Activated CD4-positive, alpha-beta T cell treated with anti-CD3 and anti-CD28 coated beads, Interleukin-2, Interleukin-6, amounts not matched to agents 100 ng/mL and 50 ng/mL, durations not matched to agents 16 hours and 8 hours (primary cell): ENCODE results near the gene C18orf63.
A peak's percentile ranks its signal among the peaks of the same experiment; 100 is the strongest.

Experiments used
- DNase-seq: peaks from one replicate; pipeline ENCODE4 v3.0.0-alpha.2; 2020

The C18orf63 gene

DNA sequence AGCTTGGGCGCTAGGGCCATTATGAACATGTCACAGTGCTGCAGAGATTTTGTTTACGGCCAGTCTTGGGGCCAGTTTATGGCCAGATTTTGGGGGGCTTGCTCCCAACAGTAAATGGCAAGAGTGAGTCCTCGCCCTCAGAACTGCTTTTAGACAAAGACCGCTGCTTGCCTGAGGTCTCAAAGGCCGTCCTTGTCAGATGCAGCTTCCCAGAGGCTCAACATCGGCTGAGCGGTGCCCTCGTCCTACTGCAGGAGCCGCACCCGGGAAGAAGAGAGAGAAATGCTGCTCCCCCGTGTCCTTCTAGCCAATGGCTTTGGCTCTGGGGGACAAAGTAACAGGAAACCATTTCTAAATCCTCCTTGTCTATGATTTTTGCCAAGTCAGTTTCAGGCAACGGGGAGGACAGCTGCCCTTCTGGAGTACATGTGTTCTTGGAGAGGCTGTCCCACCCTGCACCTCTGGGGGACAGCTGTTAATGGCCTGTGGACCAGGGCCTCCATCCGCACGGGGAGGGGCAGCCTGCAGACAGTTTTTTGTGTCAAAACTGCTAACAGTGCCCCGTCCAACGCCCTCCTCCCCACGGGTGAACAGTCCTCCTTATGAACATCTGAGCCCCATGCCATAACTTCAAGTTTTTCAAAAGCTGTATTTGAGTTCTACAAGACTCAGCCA, 66.1 kb downstream of the C18orf63 start:
- no peak for DNase-seq

DNA sequence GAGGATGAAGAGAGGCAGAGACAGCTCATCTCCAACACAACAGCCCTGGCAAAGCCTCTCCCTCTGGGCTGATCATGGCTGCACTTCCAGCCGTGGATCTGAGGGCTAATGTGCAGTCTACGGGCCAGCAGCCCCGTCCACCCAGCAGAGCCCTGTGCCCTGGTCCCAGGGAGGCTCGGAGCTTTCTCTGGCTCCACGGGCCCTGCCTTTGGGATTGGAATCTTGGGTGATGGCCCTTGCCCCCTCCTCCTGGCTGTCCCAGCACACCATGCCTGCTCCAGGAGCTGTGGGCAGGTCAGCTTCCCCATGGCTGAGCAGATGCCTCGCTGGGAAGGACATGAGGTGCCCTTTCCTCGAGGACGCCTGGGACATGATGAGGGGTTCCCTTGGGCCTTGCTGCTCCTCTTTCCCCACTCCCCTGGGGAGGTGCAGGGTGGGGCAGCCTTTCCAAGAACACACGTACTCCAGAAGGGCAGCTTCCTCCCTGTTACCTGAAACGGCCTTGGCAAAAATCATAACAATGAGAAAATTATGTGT, 66.9 kb downstream of the C18orf63 start:
- no peak for DNase-seq

DNA sequence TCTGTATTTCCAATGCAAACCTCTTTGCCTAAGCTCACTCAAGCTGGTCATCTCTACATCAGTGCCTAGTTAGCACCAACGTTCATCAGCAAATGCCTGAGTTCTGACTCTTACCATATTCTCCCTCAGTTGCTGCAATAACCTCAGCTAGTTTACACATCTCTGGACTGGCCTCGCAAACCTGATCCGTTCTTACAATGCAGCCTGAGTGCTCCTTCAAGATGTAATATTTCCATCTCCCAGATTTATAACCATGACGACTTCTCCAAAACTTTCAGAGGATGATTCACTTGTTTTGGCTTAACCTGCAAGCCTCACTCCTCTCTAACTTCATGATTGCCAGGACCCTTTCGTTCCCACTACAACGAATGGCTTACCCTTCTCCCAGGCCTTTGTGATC, 71.7 kb downstream of the C18orf63 start:
- DNase-seq: no peak

DNA sequence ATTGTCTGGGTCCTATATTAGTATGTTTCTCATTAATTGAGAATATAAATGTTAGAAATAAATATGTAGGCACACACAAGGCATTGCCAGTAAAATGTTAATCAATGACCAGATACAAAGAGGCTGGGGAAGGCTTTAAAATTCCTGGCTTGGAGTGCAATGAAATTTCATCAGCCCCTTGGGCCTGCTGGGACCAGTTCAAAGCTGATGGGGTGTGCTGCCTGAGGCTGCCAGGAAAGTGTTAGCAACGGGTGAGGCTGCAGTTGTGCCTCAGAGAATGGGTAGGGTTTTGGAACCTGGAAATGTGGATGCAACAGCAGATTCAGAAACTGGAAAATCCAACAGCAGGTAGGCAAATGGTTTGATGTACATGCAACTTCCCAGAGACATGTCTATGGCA, 72.6 kb downstream of the C18orf63 start:
- DNase-seq: no peak

DNA sequence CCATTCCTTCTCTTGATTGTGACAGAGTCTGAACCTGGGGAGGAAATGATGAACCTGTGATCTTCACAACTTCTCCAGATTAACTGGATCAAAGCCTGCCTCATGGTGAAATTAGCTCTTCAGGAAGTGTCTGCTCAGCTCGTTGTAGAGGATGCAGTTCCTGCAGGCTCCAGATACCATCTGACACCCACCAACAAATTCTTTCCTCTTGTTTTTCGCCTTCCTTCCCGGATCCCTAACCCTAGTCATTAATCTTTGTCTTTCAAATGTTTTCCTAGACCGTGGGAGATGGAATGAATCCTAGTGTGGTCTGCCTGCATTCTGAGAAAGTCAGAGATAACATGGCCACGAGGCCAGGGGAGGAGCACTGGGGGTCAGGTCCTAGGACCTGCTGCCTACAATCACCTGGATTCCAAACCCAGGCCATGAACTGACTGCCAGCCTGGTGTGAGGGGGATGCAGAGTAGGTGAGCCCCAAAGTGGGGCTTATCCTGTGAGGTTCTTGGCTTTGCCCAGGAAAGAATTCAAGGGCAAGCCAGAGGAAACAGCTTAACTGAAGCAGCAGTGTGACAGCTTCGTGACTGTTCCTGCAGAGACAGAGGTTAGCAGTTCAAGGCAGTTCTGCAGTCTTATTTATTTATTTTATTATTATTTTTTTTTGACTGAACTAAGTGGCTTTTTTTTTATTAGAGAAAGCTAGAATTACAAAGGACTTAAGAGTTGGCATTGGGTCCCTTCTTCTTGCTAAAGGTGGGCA, 73.7 kb downstream of the C18orf63 start:
- no peak for DNase-seq

DNA sequence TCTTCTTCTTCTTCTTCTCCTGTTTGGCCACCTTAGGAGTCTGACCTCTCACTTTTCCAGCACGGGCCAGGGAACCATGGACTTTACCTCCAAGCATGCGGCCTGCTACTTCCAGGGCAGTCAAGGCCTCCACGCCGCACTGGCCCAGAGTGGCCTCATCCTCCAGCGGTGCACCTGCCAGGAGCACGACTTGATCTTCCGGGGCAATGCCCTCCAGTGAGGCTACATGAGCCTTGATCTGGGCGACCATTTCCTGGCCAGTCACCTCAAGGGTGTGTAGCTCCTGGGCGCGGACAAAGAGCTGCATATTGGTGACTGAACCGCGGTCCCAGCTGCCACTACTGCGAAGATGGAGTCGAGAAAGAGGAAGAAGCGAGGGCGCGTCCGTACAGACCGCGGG, 74.4 kb downstream of the C18orf63 start:
- DNase-seq: no peak

DNA sequence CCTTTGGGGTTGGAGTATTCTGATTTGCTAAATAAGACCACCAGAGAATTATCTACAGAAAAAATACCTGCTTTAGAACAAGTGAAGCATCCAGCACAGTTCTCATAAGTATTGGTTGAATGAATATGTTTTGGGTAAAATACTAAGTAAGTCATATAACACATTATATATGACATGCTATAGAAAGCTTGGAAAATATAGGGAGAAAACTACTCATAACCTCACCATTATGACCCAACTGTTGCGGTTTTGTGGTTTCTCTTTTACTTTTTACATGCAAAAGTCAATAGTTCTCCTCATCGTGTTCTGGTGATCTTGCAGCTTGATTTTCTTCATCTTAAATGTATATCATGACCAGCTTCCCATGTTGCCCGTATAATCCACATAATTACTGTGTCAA, 75.3 kb downstream of the C18orf63 start:
- DNase-seq: peak; percentile 36

DNA sequence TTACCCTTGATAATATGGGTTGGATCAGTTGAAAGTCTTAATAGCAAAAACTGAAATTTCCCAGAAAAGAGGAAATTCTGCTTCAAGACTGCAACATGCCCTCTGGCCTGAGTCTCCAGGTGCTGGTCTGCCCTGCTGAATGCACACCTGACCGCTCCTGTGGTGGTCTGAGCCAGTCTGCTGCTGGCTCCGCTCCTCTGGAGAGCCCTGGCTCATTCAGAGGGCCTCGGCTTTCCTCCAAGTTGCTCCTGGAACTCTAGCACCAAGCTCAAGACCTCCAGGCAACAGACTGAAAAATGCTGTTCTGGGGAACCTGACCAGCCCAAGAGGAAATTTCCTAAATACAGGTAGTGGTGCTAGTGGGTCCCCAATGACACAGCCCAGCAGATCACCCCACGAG, 76.7 kb downstream of the C18orf63 start:
- DNase-seq: no peak

DNA sequence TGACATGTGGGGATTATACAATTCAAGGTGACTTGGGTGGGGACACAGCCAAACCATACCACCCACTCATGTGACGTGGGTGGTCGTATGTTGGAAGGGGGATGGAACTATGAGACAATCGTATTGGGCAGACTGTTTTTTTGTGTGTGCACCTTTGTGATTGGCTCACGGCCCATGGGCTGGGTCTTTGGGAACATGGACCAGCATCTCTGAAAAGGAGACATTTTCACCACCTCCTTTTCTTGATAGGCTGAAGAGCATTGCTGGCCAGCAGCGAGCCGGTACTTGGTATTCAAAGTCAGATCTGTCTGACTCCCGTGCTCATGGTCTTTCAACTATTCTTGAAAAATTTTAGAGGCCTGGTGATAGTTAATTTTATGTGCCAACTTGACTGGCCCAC, 79.4 kb downstream of the C18orf63 start:
- no peak for DNase-seq

DNA sequence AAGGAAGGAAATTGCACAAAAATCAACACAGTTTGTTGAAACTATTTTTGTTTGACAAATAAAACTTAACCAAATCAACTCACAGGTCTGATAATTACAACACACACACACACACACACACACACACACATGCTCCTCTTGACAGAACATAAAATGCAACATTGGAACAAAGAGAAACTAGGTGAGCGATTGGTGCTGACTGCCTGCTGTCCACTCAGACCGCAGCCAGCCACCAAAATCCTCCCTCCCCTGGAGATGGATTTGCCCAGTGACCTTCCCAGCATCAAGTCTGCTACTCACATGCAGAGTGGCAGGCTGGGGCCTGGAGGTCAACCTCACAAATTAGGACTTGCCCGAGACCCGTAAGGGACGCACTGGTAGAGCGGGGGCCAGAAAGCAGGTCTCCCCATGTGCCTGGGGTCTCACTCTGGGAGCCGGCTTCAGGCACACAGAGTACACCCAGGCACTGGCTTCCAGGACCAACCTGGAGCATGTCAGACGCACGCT, 80.1 kb downstream of the C18orf63 start:
- no peak for DNase-seq

DNA sequence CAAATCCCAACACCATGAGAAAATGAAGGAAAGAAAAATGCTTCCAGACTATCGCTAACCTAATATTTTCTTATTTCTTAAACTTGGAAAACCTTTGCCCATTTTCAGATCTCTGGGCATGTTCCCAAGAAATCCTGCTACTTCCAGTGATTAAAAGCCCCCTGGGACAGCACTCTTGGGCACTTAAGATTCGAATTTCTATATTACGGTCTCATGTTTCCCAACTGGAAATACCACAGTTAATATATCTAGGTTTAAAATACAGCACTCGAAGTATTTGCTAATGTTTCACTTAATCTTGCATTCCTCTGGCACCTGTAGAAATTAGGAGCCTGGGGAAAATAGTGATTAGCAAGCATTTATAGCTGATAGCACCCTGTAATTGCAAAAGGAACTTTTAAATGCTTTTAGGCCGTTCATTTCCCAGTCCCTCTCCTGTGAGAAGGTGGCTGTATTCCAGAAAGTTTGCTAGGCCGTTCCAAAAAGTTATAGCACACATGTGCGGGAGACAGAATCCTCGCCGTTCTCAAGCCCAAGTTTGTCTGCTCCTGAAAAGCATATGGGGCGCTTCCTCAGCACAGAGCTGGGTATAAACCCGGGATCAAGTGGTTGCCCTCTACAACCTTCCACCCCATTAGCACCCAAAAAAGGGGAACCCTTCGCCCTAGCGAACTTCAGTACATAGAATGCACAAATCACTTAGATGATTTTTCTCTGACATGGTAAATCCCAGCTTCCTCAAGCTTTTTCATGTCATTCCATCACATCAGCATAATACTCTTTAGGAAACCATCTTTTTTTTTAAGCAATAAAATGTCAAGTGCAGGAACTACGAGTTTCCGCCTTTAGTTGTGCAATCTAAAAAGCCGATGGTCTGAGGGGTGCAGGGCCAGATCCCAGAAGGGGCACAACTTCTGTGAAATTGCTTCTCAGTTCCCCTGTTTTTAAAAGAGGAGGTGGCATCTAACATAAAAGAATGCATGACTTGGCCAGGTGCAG, 80.8 kb downstream of the C18orf63 start:
- DNase-seq: no peak

DNA sequence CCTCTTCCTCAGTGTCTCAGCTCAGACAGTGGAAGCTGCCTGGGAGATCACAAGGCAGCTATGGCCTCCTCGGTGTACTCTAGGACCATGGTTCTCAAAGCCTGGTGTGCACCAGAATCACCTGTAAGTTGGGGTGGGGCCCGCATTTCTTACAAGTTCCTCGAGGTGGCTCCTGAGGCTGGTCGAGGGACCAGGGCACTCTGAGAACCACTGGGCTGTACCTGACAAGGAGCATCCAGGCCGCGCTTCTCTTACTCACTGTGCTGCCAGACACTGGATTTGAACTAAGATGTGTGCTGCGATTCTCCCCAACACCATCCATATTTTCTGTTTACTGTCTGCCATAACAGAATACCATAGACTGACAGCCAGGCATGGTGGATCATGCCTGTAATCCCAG, 81.9 kb downstream of the C18orf63 start:
- no peak for DNase-seq

DNA sequence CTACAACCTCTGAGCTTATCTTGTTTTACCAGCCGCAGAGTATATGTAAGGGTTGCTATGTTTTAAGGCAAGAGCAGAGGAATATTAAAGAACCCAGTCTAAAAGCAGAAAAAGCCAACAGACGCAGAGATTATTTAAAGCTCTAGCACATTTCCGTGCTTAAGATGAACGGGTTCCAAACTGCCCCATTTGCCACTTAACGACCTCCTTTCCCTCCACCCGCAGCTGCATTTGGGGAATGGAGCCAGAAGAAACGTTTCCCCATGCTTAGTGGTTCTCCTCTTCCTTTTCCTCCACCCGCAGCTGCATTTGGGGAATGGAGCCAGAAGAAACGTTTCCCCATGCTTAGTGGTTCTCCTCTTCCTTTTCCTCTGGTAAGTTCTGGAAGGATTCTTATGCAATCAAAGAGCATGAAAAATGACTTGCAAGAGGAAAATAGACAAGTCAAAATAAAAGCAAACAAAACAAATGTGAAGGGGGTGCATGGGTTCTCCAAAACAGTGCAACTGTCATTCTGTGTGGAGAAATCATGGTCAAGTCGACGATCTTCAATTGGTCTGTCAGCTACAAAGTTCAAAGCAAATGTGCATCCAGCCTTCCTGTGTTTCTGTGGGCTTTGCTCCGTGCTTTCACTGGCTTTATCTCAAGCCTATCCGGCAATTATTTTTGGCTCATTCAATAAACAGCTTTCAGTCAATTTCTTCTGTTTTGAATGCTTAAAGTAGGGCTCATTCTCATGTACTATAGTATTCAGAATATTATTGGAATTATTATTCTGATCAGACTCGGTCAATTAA, 83.7 kb downstream of the C18orf63 start:
- DNase-seq: no peak

DNA sequence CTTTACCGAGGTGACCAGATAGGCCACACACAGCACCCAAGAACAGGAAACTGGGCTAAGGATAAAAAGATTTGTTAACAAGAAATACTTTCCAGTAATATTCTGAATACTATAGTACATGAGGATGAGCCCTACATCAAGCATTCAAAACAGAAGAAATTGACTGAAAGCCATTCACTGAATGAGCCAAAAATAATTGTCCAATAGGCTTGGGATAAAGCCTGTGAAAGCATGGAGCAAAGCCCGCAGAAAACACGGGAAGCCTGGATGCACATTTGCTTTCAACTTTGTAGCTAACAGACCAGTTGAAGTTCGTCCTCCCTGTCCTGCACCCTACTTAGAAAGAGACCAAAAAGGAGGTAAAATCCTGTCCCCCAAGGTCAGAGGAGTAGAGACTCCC, 85.2 kb downstream of the C18orf63 start:
- no peak for DNase-seq

DNA sequence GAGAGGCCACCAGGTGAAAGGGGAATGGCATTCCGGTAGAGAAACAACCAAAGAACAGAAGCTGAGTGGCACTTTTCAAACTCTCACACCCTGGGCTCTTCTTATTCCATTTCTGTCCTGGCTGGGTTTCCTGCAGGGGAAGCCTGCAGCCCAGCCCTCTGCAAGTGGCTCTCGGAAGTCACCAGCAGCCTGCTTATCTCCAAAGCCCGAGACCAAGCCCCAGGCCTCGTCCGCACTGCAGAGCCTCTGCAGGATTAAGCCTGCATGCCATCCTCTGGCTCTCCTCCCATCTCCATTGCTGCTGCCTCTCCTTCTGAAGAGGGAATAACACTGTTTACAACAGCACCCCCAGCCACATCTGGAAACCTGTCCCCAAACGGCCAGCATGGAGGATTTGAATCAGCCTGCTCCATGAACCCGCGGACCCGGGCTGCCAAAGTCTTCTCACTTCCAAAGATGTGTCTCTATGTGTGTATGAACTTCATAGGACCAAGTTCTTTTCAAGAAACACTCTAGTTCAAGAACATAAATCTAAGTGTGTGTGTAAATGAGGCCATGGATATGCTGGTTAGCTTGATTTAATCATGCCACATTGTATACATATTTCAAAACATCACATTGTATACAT, 87.3 kb downstream of the C18orf63 start:
- DNase-seq: no peak

DNA sequence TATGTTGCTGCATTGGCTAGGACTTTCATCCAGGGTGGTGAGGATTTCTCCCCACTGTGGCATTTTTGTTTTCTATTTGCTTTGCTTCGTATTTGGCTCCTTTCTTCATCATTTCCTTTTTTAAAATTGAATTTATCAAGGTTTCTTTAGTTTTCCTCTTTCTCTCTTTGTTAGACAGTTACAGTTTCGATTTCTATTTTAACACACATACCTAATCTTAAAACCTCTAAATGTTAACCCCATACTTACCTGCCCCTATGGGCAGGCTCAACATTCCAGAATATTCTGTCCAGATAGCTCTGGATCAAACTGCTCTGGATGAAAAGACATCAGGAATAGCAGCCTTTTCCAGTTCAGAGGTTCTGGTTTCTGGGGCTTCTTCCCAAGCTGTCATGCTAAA, 92.2 kb downstream of the C18orf63 start:
- no peak for DNase-seq
